Measurements from ENCODE around the gene TBCCD1. TPM values are rescaled to one million over a fixed set of nuclear protein-coding genes. Genes with fewer than 3 reads are reported as not detected.

Gene TBCCD1
- total RNA-seq, 1 donor from 2014 or later, result 8.7 TPM

GRCh38 chr3:186614597-186615483, 47.7 kb upstream of the TBCCD1 start:
- Histone ChIP-seq H3K36me3 (ENCODE audit: insufficient read depth, low read length) (no peaks in the 10 kb centered on the region), H3K4me1 (ENCODE audit: insufficient read depth, low read length) (peaks cover 5% of the 10 kb centered on the region), H3K9ac (ENCODE audit: low read length) (no peak overlapping the region), H2AFZ (ENCODE audit: low read depth, low read length) (no peak overlapping the region), H3K79me2 (ENCODE audit: insufficient read depth, low read length) (no peaks in the 10 kb centered on the region), H3K27me3 (ENCODE audit: insufficient read depth, low read length) (peaks cover 11% of the 10 kb centered on the region), H4K20me1 (ENCODE audit: insufficient read depth, low read length) (no peaks in the 10 kb centered on the region), H3K4me3 (ENCODE audit: insufficient read depth, low read depth, low read length) (no peak overlapping the region), H3K4me2 (ENCODE audit: low read length) (no peak overlapping the region), H3K9me3 (ENCODE audit: insufficient read depth, low read depth, low read length) (no peaks in the 10 kb centered on the region), H3K27ac (ENCODE audit: low read depth, low read length) (no peak overlapping the region)
- H3K4me3 Mint-ChIP-seq (ENCODE audit: unreplicated experiment), result no peak overlapping the region
- H3K36me3 Mint-ChIP-seq (ENCODE audit: low read depth, unreplicated experiment), result no peaks in the 10 kb centered on the region
- peaks cover 4% of the 10 kb centered on the region for H3K4me1 Mint-ChIP-seq (ENCODE audit: low read depth, unreplicated experiment)
- H3K27me3 Mint-ChIP-seq (ENCODE audit: low read depth, unreplicated experiment), result peaks cover 41% of the 10 kb centered on the region
- DNase-seq (ENCODE audit: low read depth) (peak; percentile 25), FAIRE-seq (peak; percentile 81)
- no peaks in the 10 kb centered on the region for H3K9me3 Mint-ChIP-seq (ENCODE audit: unreplicated experiment)
- TF ChIP-seq EZH2 (IDR thresholded peaks at IDR 0.05; ENCODE audit: insufficient read depth, low read length) (no peak), CTCF (IDR thresholded peaks at IDR 0.05; ENCODE audit: insufficient read depth, low read depth, low read length) (peak; percentile 98)
- no peak overlapping the region for H3K27ac Mint-ChIP-seq (ENCODE audit: unreplicated experiment)

DNA sequence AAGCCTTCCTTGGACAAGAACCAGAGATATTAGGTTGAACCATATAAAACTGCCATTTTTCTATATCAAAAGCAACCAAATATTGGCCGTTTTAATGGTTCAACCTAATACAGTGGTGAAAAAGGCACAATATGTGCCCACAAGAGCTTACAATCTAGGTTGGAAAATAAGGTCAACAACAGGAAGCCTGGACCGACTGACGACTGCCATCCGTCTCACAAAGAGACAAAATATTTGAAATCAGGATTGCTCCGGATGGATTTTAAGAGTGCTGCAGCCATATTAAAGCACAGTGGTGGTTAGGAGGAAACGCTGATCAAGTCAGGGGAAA, 47.1 kb upstream of the TBCCD1 start:
- FAIRE-seq, result no peak
- Mint-ChIP-seq H3K27ac (ENCODE audit: unreplicated experiment) (no peak overlapping the region), H3K36me3 (ENCODE audit: low read depth, unreplicated experiment) (no peaks in the 10 kb centered on the region), H3K4me1 (ENCODE audit: low read depth, unreplicated experiment) (peaks cover 4% of the 10 kb centered on the region), H3K9me3 (ENCODE audit: unreplicated experiment) (no peaks in the 10 kb centered on the region), H3K4me3 (ENCODE audit: unreplicated experiment) (no peak overlapping the region), H3K27me3 (ENCODE audit: low read depth, unreplicated experiment) (peaks cover 41% of the 10 kb centered on the region)
- H3K27ac ChIP-seq (ENCODE audit: low read depth, low read length), result no peak overlapping the region
- H2AFZ ChIP-seq (ENCODE audit: low read depth, low read length), result no peak overlapping the region
- H4K20me1 ChIP-seq (ENCODE audit: insufficient read depth, low read length), result no peaks in the 10 kb centered on the region
- no peaks in the 10 kb centered on the region for H3K36me3 ChIP-seq (ENCODE audit: insufficient read depth, low read length)
- peaks cover 11% of the 10 kb centered on the region for H3K27me3 ChIP-seq (ENCODE audit: insufficient read depth, low read length)
- no peak overlapping the region for H3K4me3 ChIP-seq (ENCODE audit: insufficient read depth, low read depth, low read length)
- H3K4me2 ChIP-seq (ENCODE audit: low read length), result no peak overlapping the region
- H3K9ac ChIP-seq (ENCODE audit: low read length), result no peak overlapping the region
- H3K9me3 ChIP-seq (ENCODE audit: insufficient read depth, low read depth, low read length), result no peaks in the 10 kb centered on the region
- H3K79me2 ChIP-seq (ENCODE audit: insufficient read depth, low read length), result no peaks in the 10 kb centered on the region
- DNase-seq (ENCODE audit: low read depth), result no peak
- H3K4me1 ChIP-seq (ENCODE audit: insufficient read depth, low read length), result peaks cover 5% of the 10 kb centered on the region
- TF ChIP-seq CTCF (IDR thresholded peaks at IDR 0.05; ENCODE audit: insufficient read depth, low read depth, low read length), result no peak
- TF ChIP-seq EZH2 (IDR thresholded peaks at IDR 0.05; ENCODE audit: insufficient read depth, low read length), result no peak
